ENCODE results near the gene ADAMTSL1.

ADAMTSL1 gene

DNA sequence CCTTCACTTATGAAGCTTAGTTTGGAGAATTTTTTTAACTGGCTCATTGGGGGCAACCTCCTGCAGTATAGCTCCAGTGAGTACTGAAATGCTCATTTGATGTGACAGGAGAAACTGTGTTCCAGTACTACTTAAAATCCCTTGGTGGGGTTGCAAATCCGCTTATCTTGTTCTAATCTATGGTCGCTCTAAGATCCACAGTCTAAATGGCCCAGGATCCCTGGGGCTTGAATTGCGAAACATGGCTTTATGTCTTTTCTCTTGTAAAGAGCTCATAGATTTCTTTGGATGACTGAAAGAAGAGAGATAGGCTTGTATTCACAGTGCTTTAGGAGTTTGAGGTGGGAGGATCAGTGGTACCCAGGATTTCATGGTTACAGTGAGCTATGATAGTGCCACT, 52.7 kb downstream of the ADAMTSL1 start:
- TF ChIP-seq, protein P1, sequence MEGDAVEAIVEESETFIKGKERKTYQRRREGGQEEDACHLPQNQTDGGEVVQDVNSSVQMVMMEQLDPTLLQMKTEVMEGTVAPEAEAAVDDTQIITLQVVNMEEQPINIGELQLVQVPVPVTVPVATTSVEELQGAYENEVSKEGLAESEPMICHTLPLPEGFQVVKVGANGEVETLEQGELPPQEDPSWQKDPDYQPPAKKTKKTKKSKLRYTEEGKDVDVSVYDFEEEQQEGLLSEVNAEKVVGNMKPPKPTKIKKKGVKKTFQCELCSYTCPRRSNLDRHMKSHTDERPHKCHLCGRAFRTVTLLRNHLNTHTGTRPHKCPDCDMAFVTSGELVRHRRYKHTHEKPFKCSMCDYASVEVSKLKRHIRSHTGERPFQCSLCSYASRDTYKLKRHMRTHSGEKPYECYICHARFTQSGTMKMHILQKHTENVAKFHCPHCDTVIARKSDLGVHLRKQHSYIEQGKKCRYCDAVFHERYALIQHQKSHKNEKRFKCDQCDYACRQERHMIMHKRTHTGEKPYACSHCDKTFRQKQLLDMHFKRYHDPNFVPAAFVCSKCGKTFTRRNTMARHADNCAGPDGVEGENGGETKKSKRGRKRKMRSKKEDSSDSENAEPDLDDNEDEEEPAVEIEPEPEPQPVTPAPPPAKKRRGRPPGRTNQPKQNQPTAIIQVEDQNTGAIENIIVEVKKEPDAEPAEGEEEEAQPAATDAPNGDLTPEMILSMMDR (IDR thresholded peaks at IDR 0.05): no peak

DNA sequence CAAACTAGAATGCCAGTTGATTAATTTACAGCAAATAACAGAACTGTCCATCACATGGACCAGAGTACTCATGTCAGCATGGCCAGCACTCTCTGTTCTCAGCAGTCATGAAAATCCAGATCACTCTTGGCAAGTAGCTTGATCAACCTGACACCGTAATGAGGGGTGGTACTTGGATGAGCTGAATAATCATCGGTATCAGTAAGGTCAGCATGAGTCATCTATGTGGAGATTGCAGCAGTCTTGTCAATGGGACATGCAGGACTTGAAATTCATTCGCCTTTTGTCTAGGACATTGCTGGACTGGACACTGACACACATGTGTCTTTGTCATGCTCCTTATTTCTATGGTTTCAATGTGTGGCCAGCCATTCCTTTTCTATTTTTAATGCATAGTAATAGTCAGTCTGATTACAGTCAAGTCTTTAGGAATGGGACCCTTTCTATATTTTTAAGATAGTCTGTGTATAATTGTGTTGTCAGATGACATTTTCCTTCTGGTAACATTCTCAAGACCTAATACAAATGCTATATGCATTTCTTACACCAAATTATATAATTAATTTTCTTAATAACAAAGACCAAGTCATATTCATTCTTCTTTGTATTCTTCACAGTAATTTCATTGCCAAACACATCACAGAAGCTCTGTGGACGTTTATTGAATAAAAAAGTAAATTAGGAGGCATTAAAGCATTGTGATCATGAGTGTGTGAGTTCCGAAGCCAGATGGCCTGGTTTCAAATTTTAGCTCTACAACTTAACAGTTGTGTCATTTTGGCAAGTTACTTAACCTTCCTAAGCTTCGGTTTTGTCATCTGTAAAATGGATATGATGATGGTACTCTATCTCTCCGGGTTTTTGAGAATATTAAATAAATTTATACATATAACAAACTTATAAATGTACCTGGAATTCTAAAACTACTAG, 57.4 kb downstream of the ADAMTSL1 start:
- TF ChIP-seq, protein P1 (IDR thresholded peaks at IDR 0.05): no peak

DNA sequence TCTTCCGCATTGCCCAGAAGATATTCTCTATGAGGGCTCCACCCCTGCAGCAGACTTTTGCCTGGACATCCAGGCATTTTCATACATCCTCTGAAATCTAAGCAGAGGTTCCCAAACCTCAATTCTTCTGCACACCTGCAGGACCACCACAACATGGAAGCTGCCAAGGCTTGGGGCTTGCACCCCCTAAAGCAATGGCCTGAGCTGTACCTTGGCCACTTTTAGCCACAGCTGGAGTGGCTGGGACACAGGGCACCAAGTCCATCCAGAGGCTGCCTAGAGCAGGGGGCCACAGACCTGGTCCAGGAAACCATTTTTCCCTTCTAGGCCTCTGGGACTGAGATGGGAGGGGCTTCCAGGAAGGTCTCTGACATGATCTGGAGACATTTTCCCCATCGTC, 60.7 kb downstream of the ADAMTSL1 start:
- TF ChIP-seq, protein P1 (IDR thresholded peaks at IDR 0.05): no peak

DNA sequence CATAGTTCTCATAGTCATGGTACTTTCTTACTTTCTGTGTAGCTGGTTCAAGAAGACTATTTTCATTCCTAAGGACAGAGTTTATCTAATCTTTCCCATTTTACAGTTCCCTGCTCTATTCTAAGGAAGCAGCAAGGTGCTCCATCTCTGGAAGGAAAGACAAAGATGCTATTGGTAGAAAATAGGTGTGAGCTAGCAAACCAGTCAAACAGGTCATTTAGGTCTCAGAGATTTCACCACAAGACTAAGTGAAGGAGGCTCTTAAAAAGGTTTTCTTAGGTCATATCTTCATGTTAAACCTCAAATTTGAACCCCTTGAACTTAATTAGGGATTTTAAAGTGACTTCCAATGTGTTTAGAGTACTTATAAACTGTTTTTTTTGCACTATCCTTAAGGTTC, 62.6 kb downstream of the ADAMTSL1 start:
- TF ChIP-seq, protein P1 (IDR thresholded peaks at IDR 0.05): no peak

GRCh38 chr9:18539203-18539693, 65.3 kb downstream of the ADAMTSL1 start:
- TF ChIP-seq, protein P1 (IDR thresholded peaks at IDR 0.05): no peak

DNA sequence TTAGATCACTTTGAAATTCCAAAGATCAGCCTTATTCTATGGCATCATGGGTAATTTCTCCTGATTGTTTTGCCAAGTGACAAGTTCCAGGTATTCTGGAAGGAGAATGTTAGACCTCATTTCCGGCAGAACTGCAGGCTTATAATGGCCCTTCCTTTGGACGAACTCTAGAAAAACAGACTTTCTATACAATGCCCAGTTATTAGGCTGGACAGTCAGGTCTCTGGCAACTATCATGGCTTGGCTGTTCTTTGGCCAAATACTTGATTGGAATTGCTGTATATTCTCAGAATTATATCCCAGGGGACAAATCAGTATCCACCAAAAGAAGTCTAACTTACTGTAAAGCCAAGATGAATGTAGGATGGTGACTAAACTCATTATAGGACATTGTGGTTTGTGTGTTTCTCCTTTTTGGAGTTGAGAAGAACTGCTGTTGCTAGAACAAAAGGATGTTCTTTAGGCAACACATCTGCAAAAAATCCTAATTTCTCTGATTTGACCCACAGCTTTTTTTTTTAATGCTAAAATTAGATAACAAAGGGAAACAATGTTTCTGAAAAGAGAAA, 69.0 kb downstream of the ADAMTSL1 start:
- TF ChIP-seq, protein P1 (IDR thresholded peaks at IDR 0.05): no peak

GRCh38 chr9:18543406-18544192, 69.6 kb downstream of the ADAMTSL1 start:
- TF ChIP-seq, protein P1 (IDR thresholded peaks at IDR 0.05): no peak

Data from LNCAP (cell line).